HEK293 (cell line): Measurements from ENCODE around the gene ITGA7.

Experiments used
- ATF2 ChIP-seq: fragments of 450-650 bp; formaldehyde crosslinking; IDR thresholded peaks from 2 replicates; pipeline ENCODE4 v1.5.1; 2016; ENCODE audit warnings: missing biosample characterization, missing genetic modification characterization, low read depth
- GLI4 ChIP-seq: fragments of 450-650 bp; formaldehyde crosslinking; IDR thresholded peaks from 2 replicates; pipeline ENCODE4 v1.5.1; 2016; ENCODE audit warnings: missing biosample characterization, missing genetic modification characterization
- HOXA7 ChIP-seq: sonication (generic); formaldehyde crosslinking; IDR thresholded peaks from 2 replicates; pipeline ENCODE4 v1.8.1; 2022; ENCODE audit warnings: missing genetic modification reagents, borderline replicate concordance
- HOXC10 ChIP-seq: sonication (generic); formaldehyde crosslinking; IDR thresholded peaks from 2 replicates; pipeline ENCODE4 v1.8.1; 2023; ENCODE audit warnings: mild to moderate bottlenecking, missing genetic modification reagents
- PATZ1 ChIP-seq: fragments of 450-650 bp; formaldehyde crosslinking; IDR thresholded peaks from 2 replicates; pipeline ENCODE4 v1.5.1; 2016; ENCODE audit warnings: missing biosample characterization, missing genetic modification characterization
- RBAK ChIP-seq: fragments of 450-650 bp; formaldehyde crosslinking; IDR thresholded peaks from 2 replicates; pipeline ENCODE4 v1.5.1; 2016; ENCODE audit warnings: missing biosample characterization, missing genetic modification characterization
- REST ChIP-seq: fragments of 450-650 bp; formaldehyde crosslinking; IDR thresholded peaks from 2 replicates; pipeline ENCODE4 v1.5.1; 2016; ENCODE audit warnings: missing biosample characterization, missing genetic modification characterization
- SETDB1 ChIP-seq: IDR thresholded peaks from one replicate; pipeline ENCODE4 v1.6.1; 2017; ENCODE audit warnings: mild to moderate bottlenecking, low read length, moderate library complexity, mixed read lengths; ENCODE audit not compliant: insufficient read length
- SP7 ChIP-seq: fragments of 450-650 bp; formaldehyde crosslinking; IDR thresholded peaks from 2 replicates; pipeline ENCODE4 v1.5.1; 2016; ENCODE audit warnings: missing biosample characterization, missing genetic modification characterization
- TSHZ1 ChIP-seq: fragments of 450-650 bp; formaldehyde crosslinking; IDR thresholded peaks from 2 replicates; pipeline ENCODE4 v1.5.1; 2016; ENCODE audit warnings: missing biosample characterization, missing genetic modification characterization, borderline replicate concordance
- ZBTB8A ChIP-seq: fragments of 450-650 bp; formaldehyde crosslinking; IDR thresholded peaks from 2 replicates; pipeline ENCODE4 v1.5.1; 2016; ENCODE audit warnings: missing biosample characterization, missing genetic modification characterization
- ZNF133 ChIP-seq: fragments of 450-650 bp; formaldehyde crosslinking; IDR thresholded peaks from 2 replicates; pipeline ENCODE4 v1.5.1; 2016; ENCODE audit warnings: missing biosample characterization, missing genetic modification characterization
- ZNF140 ChIP-seq: fragments of 450-650 bp; formaldehyde crosslinking; IDR thresholded peaks from 2 replicates; pipeline ENCODE4 v1.5.1; 2016; ENCODE audit warnings: missing biosample characterization, missing genetic modification characterization
- ZNF146 ChIP-seq: fragments of 450-650 bp; formaldehyde crosslinking; IDR thresholded peaks from 2 replicates; pipeline ENCODE4 v1.5.1; 2016; ENCODE audit warnings: missing biosample characterization, missing genetic modification characterization
- ZNF16 ChIP-seq: fragments of 450-650 bp; formaldehyde crosslinking; IDR thresholded peaks from 2 replicates; pipeline ENCODE4 v1.5.1; 2016; ENCODE audit warnings: low read depth, missing biosample characterization, missing genetic modification characterization
- ZNF174 ChIP-seq: fragments of 450-650 bp; formaldehyde crosslinking; IDR thresholded peaks from 2 replicates; pipeline ENCODE4 v1.5.0; 2017; ENCODE audit warnings: missing biosample characterization, mild to moderate bottlenecking, missing genetic modification characterization
- ZNF24 ChIP-seq: fragments of 450-650 bp; formaldehyde crosslinking; IDR thresholded peaks from 2 replicates; pipeline ENCODE4 v1.5.1; 2016; ENCODE audit warnings: missing biosample characterization, missing genetic modification characterization
- ZNF302 ChIP-seq: fragments of 450-650 bp; formaldehyde crosslinking; IDR thresholded peaks from 2 replicates; pipeline ENCODE4 v1.5.1; 2016; ENCODE audit warnings: missing biosample characterization, missing genetic modification characterization, low read depth
- ZNF354C ChIP-seq: fragments of 450-650 bp; formaldehyde crosslinking; IDR thresholded peaks from 2 replicates; pipeline ENCODE4 v1.5.1; 2016; ENCODE audit warnings: missing biosample characterization, missing genetic modification characterization, low read depth, borderline replicate concordance
- ZNF449 ChIP-seq: fragments of 450-650 bp; formaldehyde crosslinking; IDR thresholded peaks from 2 replicates; pipeline ENCODE4 v1.5.1; 2017; ENCODE audit warnings: missing biosample characterization, mild to moderate bottlenecking, missing genetic modification characterization, moderate library complexity
- ZNF48 ChIP-seq: fragments of 450-650 bp; formaldehyde crosslinking; IDR thresholded peaks from 2 replicates; pipeline ENCODE4 v1.5.1; 2016; ENCODE audit warnings: missing biosample characterization, missing genetic modification characterization
- ZNF488 ChIP-seq: fragments of 450-650 bp; formaldehyde crosslinking; IDR thresholded peaks from 2 replicates; pipeline ENCODE4 v1.5.1; 2016; ENCODE audit warnings: missing biosample characterization, missing genetic modification characterization
- ZNF544 ChIP-seq: fragments of 450-650 bp; formaldehyde crosslinking; IDR thresholded peaks from 2 replicates; pipeline ENCODE4 v1.5.0; 2017; ENCODE audit warnings: missing biosample characterization, missing genetic modification characterization
- ZNF560 ChIP-seq: fragments of 450-650 bp; formaldehyde crosslinking; IDR thresholded peaks from 2 replicates; pipeline ENCODE4 v1.5.1; 2017; ENCODE audit warnings: missing biosample characterization, missing genetic modification characterization, borderline replicate concordance
- ZNF629 ChIP-seq: fragments of 450-650 bp; formaldehyde crosslinking; IDR thresholded peaks from 2 replicates; pipeline ENCODE4 v1.5.1; 2017; ENCODE audit warnings: missing biosample characterization, missing genetic modification characterization
- ZNF791 ChIP-seq: fragments of 450-650 bp; formaldehyde crosslinking; IDR thresholded peaks from 2 replicates; pipeline ENCODE4 v1.5.1; 2016; ENCODE audit warnings: missing biosample characterization, missing genetic modification characterization
- ZNF792 ChIP-seq: fragments of 450-650 bp; formaldehyde crosslinking; IDR thresholded peaks from 2 replicates; pipeline ENCODE4 v1.5.1; 2016; ENCODE audit warnings: missing biosample characterization, missing genetic modification characterization
- ZNF843 ChIP-seq: fragments of 450-650 bp; formaldehyde crosslinking; IDR thresholded peaks from 2 replicates; pipeline ENCODE4 v1.5.1; 2016; ENCODE audit warnings: missing biosample characterization, missing genetic modification characterization

Gene ITGA7

GRCh38 chr12:55736780-55737580 lies 29.3 kb upstream of the ITGA7 start (continued):
- no peak for TF ChIP-seq ZNF449
- TF ChIP-seq PATZ1 (tag by site-specific recombination), result 0 out of 2 replicates have a peak, but pooled peaks have one; percentile 25
- no peak for TF ChIP-seq ZNF302
- no peak for TF ChIP-seq ZNF488 (tag by site-specific recombination)
- no peak for TF ChIP-seq ZNF843 (tag by site-specific recombination)
- peak; percentile 64; the same call in 1 of the 2 replicates for TF ChIP-seq ZNF24
- TF ChIP-seq ZNF560, result no peak
- no peak for TF ChIP-seq TSHZ1 (tag by site-specific recombination)
- TF ChIP-seq ZNF791 (tag by site-specific recombination), result no peak
- no peak for TF ChIP-seq SETDB1
- TF ChIP-seq GLI4 (tag by site-specific recombination), result no peak
- no peak for TF ChIP-seq ZNF133
- TF ChIP-seq RBAK (tag by site-specific recombination), result no peak
- TF ChIP-seq ZNF146 (tag by site-specific recombination), result no peak
- TF ChIP-seq ZNF48, result no peak
- TF ChIP-seq HOXC10, result no peak
- TF ChIP-seq ATF2 (tag by site-specific recombination), result no peak
- TF ChIP-seq REST (tag by site-specific recombination), result no peak
- no peak for TF ChIP-seq ZNF174 (tag by site-specific recombination)
- TF ChIP-seq ZNF16 (tag by site-specific recombination), result no peak
- no peak for TF ChIP-seq HOXA7 (CRISPR knock-in tag)
- no peak for TF ChIP-seq ZNF140
- no peak for TF ChIP-seq ZNF544 (tag by site-specific recombination)
- TF ChIP-seq ZBTB8A, result peak; percentile 37
- TF ChIP-seq ZNF354C (tag by site-specific recombination), result no peak
- no peak for TF ChIP-seq SP7 (tag by site-specific recombination)
- no peak for TF ChIP-seq ZNF792 (tag by site-specific recombination)
- TF ChIP-seq ZNF629 (tag by site-specific recombination), result no peak
